GM13976 (cell line): Measurements from ENCODE around the gene PGS1.
"Not testable (repeated sequence)": the region's sequence is repeated elsewhere in the genome, so short reads cannot be mapped to it uniquely, and the experiment has no call there.

Experiments used
- DNase-seq: peaks from one replicate; pipeline ENCODE4 v3.0.0; 2012; ENCODE audit warnings: low spot score
- in situ Hi-C: fragments of 300-500 bp; cut with MboI; formaldehyde crosslinking; loops from one replicate; pipeline ENCODE4 v1.12.0; 2022; ENCODE audit warnings: low sequenced_read_pairs, mixed read lengths, inconsistent platforms; ENCODE audit not compliant: unreplicated experiment
- TF ChIP-seq, protein P1 (sequence below): IDR thresholded peaks from 2 replicates; pipeline ENCODE4 v1.5.1; 2012; ENCODE audit warnings: borderline replicate concordance, mild to moderate bottlenecking; ENCODE audit not compliant: insufficient read depth; ENCODE audit errors: extremely low read depth, missing control alignments, control extremely low read depth

The PGS1 gene, protein sequence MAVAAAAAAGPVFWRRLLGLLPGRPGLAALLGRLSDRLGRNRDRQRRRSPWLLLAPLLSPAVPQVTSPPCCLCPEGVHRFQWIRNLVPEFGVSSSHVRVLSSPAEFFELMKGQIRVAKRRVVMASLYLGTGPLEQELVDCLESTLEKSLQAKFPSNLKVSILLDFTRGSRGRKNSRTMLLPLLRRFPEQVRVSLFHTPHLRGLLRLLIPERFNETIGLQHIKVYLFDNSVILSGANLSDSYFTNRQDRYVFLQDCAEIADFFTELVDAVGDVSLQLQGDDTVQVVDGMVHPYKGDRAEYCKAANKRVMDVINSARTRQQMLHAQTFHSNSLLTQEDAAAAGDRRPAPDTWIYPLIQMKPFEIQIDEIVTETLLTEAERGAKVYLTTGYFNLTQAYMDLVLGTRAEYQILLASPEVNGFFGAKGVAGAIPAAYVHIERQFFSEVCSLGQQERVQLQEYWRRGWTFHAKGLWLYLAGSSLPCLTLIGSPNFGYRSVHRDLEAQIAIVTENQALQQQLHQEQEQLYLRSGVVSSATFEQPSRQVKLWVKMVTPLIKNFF

DNA sequence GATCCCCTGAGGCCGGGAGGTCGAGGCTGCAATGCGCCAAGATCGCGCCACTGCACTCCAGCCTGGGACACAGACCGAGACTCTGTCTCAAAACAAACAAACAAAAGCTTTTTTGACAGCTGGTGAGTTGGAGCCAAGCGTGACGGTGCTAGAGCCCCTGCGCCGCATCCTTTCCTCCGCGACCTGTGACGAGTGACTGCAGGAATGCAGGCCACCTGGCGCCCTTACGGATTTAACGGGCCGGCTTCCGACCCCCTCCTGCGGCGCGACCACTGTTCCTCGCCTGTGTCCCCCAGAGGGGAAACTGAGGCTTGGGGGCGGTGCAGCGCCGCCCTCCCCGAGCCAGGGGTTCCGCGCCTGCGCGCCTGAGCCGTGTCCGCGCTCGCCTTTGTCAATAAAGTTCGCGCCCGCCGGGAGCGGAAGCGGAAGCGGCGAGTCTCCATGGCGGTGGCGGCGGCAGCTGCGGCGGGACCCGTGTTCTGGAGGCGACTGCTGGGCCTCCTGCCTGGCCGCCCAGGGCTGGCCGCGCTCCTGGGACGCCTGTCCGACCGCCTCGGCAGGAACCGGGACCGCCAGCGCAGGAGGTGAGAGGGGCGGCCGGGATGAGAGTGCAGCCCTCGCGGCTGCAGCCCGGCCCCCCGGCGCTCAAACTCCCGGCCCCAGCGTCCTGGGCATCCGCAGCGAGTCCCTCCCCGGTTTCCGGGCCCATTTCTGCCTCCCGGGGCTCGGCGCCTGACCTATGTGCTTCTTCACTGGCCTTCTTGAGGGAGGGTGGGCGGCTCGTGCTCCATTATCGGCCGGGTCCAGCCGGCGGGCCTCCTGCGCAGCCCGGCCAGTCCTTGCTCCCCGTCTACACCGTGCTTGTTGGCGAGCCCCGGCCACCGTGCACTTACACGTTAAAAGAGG lies at the start of gene PGS1:
PGS1 (plus strand) TSS at position 425 of the 906 bp plus-strand sequence; CDS start at position 442, 17 bp downstream.
- TF ChIP-seq, protein P1, sequence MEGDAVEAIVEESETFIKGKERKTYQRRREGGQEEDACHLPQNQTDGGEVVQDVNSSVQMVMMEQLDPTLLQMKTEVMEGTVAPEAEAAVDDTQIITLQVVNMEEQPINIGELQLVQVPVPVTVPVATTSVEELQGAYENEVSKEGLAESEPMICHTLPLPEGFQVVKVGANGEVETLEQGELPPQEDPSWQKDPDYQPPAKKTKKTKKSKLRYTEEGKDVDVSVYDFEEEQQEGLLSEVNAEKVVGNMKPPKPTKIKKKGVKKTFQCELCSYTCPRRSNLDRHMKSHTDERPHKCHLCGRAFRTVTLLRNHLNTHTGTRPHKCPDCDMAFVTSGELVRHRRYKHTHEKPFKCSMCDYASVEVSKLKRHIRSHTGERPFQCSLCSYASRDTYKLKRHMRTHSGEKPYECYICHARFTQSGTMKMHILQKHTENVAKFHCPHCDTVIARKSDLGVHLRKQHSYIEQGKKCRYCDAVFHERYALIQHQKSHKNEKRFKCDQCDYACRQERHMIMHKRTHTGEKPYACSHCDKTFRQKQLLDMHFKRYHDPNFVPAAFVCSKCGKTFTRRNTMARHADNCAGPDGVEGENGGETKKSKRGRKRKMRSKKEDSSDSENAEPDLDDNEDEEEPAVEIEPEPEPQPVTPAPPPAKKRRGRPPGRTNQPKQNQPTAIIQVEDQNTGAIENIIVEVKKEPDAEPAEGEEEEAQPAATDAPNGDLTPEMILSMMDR: no peak
- peak; percentile 90 for DNase-seq
- in situ Hi-C loops: no loop called here

DNA sequence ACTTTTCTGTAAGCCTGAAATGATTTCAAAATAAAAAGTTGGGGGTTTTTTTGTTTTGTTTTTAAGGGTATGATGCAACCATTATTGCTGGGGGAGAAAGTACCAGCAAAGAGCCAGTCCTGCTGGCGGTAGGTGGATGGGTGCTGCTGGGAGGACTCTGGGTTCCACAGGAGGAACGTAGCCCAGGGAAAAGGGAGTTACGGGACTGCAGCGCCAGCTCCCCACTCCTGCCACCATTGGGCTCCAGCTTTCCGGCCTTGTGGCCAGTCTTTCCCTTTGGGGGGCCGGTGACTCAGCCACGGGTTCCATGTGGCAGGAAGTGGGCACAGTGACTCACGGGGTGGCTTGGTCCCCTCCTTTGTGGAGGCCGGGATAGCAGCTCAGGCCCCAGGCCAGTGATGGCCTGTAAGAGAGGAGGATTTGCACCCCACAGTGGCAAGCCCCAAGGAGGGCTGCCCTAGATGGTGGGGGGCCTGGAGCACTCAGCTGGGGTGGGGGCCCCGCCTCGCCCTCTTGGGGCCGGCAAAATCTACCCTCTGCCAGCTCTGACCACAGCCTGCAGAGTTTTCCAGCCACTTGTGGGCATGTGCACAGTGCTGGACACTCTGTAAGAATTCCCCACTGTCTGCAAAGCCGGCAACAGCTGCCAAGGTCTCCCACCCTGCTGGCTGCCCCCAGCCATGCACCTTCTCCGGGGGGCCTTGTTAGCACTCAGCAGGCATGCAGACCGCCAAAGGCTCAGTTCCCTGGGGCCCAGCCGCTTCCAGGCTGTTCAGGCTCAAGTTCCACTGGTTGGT lies 49.0 kb upstream of the PGS1 start:
- TF ChIP-seq, protein P1: no peak
- in situ Hi-C loops: no loop called here
- no peak for DNase-seq

DNA sequence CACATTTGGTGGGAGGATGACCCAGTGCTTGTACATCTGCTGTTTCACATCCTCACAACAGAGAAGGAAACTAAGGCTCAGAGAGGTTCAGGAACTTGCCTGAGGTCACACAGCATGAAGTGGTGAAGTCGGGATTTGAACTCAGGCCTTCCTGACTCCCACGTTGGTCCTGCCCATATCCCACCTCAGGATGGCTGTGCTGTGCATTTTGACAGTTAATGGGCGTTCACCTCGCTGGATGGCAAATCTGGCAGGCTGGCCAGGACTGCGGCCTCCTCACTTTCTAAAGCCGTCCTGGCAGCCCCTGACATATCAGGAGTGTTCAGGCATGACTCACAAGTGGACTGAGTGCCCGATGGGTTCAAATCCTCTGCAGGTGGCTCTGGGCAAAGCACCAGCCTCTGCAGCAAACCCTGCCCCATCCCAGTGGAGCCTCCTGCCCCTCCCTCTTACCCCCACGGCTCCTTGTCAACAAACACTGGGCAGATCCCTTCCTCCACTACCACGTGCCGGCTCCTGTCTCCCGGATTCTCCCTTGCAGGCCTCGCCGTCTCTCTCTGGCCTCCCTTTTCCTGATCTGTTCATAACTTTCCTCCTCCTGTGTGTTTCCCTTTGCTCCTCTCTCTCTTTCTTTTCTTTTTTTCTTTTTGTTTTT lies 47.8 kb upstream of the PGS1 start:
- TF ChIP-seq, protein P1: no peak
- in situ Hi-C loops: no loop called here
- no peak for DNase-seq

DNA sequence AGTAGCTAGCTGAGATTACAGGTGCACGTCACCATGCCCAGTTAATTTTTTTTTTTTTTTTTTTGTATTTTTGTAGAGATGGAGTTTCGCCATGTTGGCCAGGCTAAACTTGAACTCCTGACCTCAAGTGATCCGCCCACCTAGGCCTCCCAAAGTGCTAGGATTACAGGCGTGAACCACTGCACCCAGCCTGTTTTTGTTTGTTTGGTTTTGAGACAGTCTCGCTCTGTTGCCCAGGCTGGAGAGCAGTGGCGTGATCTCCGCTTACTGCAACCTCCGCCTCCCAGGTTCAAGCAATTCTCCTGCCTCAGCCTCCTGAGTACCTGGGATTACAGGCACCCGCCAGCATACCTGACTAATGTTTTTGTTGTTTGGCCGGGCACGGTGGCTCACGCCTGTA lies 47.1 kb upstream of the PGS1 start:
- in situ Hi-C loops, DNase-seq: not testable (repeated sequence)

DNA sequence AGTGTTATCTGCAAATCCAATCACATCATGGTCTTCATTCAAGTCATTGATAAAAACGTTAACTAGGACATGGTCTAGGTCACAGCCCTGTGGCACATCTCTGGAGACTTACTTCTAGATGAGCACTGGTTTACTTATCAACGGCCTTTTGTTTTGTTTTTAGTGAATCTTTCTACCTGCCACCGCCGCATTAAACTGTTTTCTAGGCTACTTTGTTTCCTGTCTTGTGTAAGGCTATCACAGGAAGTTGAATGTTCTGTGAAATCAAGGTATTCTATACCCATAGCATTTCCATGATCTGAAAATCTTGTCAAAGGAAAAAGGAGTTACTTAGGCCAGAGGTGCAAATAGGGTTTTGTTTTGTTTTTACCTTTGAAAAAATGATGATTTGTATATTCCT lies 45.5 kb upstream of the PGS1 start:
- in situ Hi-C loops: no loop called here
- TF ChIP-seq, protein P1: no peak
- no peak for DNase-seq

DNA sequence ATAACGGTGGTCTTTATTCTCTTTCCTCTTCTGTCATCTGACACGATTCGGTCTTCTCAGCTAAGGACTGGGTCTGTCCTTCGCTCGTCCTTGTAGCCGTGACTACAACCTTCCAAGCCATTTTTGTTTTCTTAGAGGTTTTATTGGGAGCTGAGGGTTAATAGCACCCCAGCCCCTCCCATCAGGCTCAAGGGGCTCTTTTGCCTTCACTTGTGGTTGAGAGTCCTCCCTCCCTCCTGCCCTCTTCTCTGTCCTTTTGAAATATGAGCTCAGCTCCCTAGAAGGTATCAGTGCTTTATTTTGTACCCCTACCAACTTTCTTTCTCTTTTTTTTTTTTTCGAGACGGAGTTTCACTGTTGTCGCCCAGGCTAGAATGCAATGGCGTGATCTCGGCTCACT lies 43.2 kb upstream of the PGS1 start:
- in situ Hi-C loops: no loop called here
- DNase-seq: no peak
- TF ChIP-seq, protein P1: no peak
